A673 (cell line): ENCODE data around the gene MAP3K1. TPM values are rescaled to one million over a fixed set of nuclear protein-coding genes. Genes with fewer than 3 reads are reported as not detected.

Experiments
- BruUV-seq: library from RNA; stranded (reverse); fragments of 400-500 nt; replicated peaks from 2 replicates; lab custom pipeline; 2021; lab: Mats Ljungman, UMichigan
- CTCF ChIA-PET: fragments of 300-600 bp; sonication (Branson Sonifier 250); formaldehyde crosslinking; loops from one replicate; lab custom pipeline; 2022; ENCODE audit warnings: antibody characterized with exemption; lab: Charles Lee
- POLR2A ChIA-PET: fragments of 300-600 bp; sonication (Branson Sonifier 250); formaldehyde crosslinking; loops from one replicate; lab custom pipeline; 2022; ENCODE audit warnings: antibody characterized with exemption; ENCODE audit not compliant: low non-redundant PET; lab: Charles Lee
- DNase-seq: peaks from one replicate; pipeline ENCODE4 v3.0.0-alpha.2; 2015; ENCODE audit warnings: low spot score
- H3K27ac ChIP-seq: fragments of 200-600 bp; sonication (generic); 2 replicates; pipeline ENCODE4 v1.5.1; 2016; ENCODE audit warnings: mixed run types, low read depth, mild to moderate bottlenecking, mixed read lengths, antibody characterized with exemption, low read length; ENCODE audit not compliant: poor library complexity, severe bottlenecking
- H3K27me3 ChIP-seq: fragments of 200-600 bp; sonication (generic); replicated peaks from 2 replicates; pipeline ENCODE4 v1.6.1; 2017; ENCODE audit warnings: mixed run types, low read depth, mild to moderate bottlenecking, mixed read lengths, antibody characterized with exemption, low read length; ENCODE audit not compliant: insufficient read depth, poor library complexity
- H3K36me3 ChIP-seq: fragments of 200-600 bp; sonication (generic); 2 replicates; pipeline ENCODE4 v1.6.1; 2016; ENCODE audit warnings: mixed run types, mild to moderate bottlenecking, mixed read lengths, antibody characterized with exemption, low read length; ENCODE audit not compliant: insufficient read depth, poor library complexity, severe bottlenecking
- H3K4me1 ChIP-seq: fragments of 200-600 bp; sonication (generic); 2 replicates; pipeline ENCODE4 v1.6.1; 2017; ENCODE audit warnings: mixed run types, mild to moderate bottlenecking, mixed read lengths, antibody characterized with exemption, low read length; ENCODE audit not compliant: insufficient read depth, poor library complexity, severe bottlenecking
- H3K4me3 ChIP-seq: fragments of 200-600 bp; sonication (generic); 2 replicates; pipeline ENCODE4 v1.5.1; 2016; ENCODE audit warnings: low read depth, mixed run types, mild to moderate bottlenecking, mixed read lengths, low read length; ENCODE audit not compliant: poor library complexity, severe bottlenecking
- H3K9me3 ChIP-seq: fragments of 200-600 bp; sonication (generic); 2 replicates; pipeline ENCODE4 v1.6.1; 2016; ENCODE audit warnings: mixed run types, low read depth, mild to moderate bottlenecking, mixed read lengths, antibody characterized with exemption, low read length; ENCODE audit not compliant: poor library complexity, severe bottlenecking
- EZH2 ChIP-seq: fragments of 200-600 bp; sonication (generic); IDR thresholded peaks from 2 replicates; pipeline ENCODE4 v1.6.1; 2017; ENCODE audit warnings: borderline replicate concordance, low read depth, mild to moderate bottlenecking, mixed read lengths, antibody characterized with exemption, low read length; ENCODE audit not compliant: poor library complexity, severe bottlenecking
- intact Hi-C: fragments of 100-400 bp; cut with micrococcal nuclease; formaldehyde crosslinking; loops from one replicate; pipeline ENCODE4 v1.10.0; 2022; ENCODE audit not compliant: unreplicated experiment
- total RNA-seq: library from RNA; stranded (reverse); gene quantifications from 2 replicates; pipeline ENCODE4 v1.2.3, GENCODE V29; 2021
- TF ChIP-seq, protein P1 (sequence below): fragments of 300-800, 200-600 bp; sonication (generic); conservative IDR thresholded peaks from 2 replicates; pipeline ENCODE4 v1.5.1; 2017; ENCODE audit warnings: low read depth, mild to moderate bottlenecking, antibody characterized with exemption, low read length, moderate library complexity, mixed read lengths

MAP3K1 gene
- total RNA-seq, 1 experiment from 2014 or later: 7.2 TPM

DNA sequence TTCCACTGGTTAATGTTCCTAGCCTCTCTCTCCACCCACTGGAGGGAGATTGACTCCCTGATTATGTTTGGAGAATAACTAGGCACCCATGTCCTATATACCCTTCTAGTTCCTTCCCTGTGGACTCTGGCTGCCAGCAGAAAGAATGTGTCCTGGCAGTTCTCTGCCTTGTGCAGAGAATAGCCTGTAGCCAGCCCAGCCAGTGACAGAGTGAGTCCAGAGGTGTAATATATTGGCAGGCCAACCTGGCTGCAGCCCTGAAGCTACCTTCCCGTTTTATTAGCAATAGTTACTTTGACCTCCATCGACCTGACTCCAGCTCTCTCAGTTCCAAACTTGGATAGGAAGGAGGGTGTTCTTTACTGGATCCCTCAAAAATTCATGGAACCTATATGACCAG, 102.2 kb downstream of the MAP3K1 start:
- BruUV-seq: no TSS peak
- ChIA-PET CTCF (no interaction called here), POLR2A (no interaction called here)
- no peaks in the 10 kb centered on the region for H3K9me3 ChIP-seq
- H3K27me3 ChIP-seq: no peaks in the 10 kb centered on the region
- DNase-seq: no peak
- no peak overlapping the region for H3K4me3 ChIP-seq
- no peaks in the 10 kb centered on the region for H3K4me1 ChIP-seq
- intact Hi-C loops: no loop called here
- TF ChIP-seq EZH2: no peak
- TF ChIP-seq, protein P1, sequence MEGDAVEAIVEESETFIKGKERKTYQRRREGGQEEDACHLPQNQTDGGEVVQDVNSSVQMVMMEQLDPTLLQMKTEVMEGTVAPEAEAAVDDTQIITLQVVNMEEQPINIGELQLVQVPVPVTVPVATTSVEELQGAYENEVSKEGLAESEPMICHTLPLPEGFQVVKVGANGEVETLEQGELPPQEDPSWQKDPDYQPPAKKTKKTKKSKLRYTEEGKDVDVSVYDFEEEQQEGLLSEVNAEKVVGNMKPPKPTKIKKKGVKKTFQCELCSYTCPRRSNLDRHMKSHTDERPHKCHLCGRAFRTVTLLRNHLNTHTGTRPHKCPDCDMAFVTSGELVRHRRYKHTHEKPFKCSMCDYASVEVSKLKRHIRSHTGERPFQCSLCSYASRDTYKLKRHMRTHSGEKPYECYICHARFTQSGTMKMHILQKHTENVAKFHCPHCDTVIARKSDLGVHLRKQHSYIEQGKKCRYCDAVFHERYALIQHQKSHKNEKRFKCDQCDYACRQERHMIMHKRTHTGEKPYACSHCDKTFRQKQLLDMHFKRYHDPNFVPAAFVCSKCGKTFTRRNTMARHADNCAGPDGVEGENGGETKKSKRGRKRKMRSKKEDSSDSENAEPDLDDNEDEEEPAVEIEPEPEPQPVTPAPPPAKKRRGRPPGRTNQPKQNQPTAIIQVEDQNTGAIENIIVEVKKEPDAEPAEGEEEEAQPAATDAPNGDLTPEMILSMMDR: no peak
- no peak overlapping the region for H3K27ac ChIP-seq
- peaks cover 7% of the 10 kb centered on the region for H3K36me3 ChIP-seq

DNA sequence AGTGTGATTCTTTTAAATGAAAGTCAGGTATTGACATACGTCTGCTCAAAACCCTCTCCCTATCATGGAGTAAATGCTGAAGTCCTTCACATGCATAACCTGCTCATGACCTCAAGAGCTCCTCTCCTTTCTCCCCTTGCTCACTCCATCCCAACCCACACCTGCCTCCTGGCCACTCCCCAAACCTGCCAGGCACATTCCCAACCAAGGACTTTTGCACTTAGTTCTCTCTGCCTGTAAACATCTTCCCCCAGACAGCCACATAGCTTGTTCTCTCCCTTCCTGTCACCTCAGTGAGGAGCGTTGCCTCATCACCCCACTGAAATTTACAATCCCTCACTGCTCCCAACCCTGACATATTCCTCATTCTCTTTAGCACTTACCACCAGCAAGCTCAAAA, 102.7 kb downstream of the MAP3K1 start:
- Histone ChIP-seq H3K27me3 (no peaks in the 10 kb centered on the region), H3K4me1 (no peaks in the 10 kb centered on the region), H3K4me3 (no peak overlapping the region), H3K36me3 (peaks cover 12% of the 10 kb centered on the region), H3K27ac (no peak overlapping the region), H3K9me3 (no peaks in the 10 kb centered on the region)
- DNase-seq: no peak
- CTCF ChIA-PET: no interaction called here
- intact Hi-C loops: no loop called here
- no peak for TF ChIP-seq EZH2
- TF ChIP-seq, protein P1: no peak
- POLR2A ChIA-PET: interaction anchor here (0.6 kb wide), 1 partner anchor 255 kb away, joined by 5 read pairs; no protein-coding TSS in a partner anchor
- BruUV-seq: no TSS peak

DNA sequence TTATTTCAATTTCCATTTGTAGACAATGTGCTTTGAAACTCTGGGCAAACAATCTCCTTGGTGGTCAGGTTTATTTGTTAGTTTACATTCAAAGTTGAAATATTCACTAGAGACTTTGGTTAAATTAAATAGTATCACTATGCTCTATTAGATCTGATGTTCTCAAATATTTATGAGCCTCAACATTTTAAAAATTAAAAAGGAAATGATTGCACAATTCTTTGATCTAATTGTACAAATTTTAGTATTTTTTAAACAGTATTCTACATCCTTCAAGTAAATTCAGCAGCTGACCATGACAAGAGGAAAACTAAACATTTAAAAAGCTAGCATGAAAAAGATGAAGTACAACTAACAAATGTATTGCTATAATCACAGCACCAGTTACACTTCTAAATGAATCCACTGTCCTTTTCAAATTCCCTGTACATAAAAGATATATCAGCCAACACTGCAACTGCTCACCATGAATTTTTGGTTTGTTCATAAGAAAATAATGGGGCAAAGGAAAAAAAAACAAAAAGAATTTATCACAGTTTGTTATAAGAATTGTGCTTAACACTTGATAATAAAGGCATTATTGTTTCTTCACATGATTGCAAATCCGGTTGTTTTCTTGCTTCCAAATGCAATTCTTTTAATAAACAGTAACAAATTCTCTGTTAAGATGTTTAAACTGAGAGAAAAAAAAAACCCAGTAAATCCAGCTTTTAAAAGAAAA, 104.8 kb downstream of the MAP3K1 start:
- TF ChIP-seq EZH2: no peak
- H3K27me3 ChIP-seq: no peaks in the 10 kb centered on the region
- H3K4me1 ChIP-seq: no peaks in the 10 kb centered on the region
- no peaks in the 10 kb centered on the region for H3K9me3 ChIP-seq
- POLR2A ChIA-PET: no interaction called here
- no peak for DNase-seq
- BruUV-seq: no TSS peak
- intact Hi-C loops: no loop called here
- CTCF ChIA-PET: no interaction called here
- H3K27ac ChIP-seq: no peak overlapping the region
- no peak overlapping the region for H3K4me3 ChIP-seq
- peaks cover 32% of the 10 kb centered on the region for H3K36me3 ChIP-seq

DNA sequence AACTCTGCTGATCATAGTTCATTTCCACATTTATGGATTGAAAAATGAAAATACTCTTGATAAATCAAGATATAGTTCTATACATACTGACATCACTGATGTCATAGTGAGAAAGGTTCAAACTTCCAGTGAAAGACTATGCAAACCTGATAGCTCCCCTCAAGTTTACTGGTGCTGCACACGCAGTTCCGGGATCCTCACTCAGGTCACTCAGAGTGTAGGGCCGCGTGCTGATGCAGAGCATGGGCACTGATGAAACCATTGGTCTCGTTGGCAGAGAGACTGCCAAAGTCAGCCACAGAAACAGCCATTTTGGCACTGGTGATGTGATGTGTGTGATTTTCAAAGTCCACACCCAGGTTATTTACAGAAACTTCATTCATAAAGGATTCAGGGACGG, 107.6 kb downstream of the MAP3K1 start:
- no peak overlapping the region for H3K4me3 ChIP-seq
- BruUV-seq: no TSS peak
- no peak overlapping the region for H3K27ac ChIP-seq
- TF ChIP-seq EZH2: no peak
- TF ChIP-seq, protein P1: no peak
- H3K36me3 ChIP-seq: peaks cover 43% of the 10 kb centered on the region
- H3K9me3 ChIP-seq: no peaks in the 10 kb centered on the region
- no peaks in the 10 kb centered on the region for H3K4me1 ChIP-seq
- POLR2A ChIA-PET: no interaction called here
- CTCF ChIA-PET: no interaction called here
- intact Hi-C loops: no loop called here
- DNase-seq: no peak
- no peaks in the 10 kb centered on the region for H3K27me3 ChIP-seq
